Fibroblast of lung (primary cell): Measurements from ENCODE around the gene DLGAP4. TPM values are rescaled to one million over a fixed set of nuclear protein-coding genes. Genes with fewer than 3 reads are reported as not detected.

Experiments used
- DNase-seq, 2 donors: peaks; one replicate each; pipeline versions ENCODE4 v3.0.0 to v3.0.0-alpha.2; 2010; ENCODE audit warnings: low read depth in 2 of 2
- H2AFZ ChIP-seq: 2 replicates; pipeline ENCODE4 v1.5.1; 2012; ENCODE audit warnings: low read length, control low read depth, inconsistent platforms
- H3K27ac ChIP-seq: 2 replicates; pipeline ENCODE4 v1.5.1; 2011; ENCODE audit warnings: low read length, control low read depth; ENCODE audit not compliant: insufficient read depth
- H3K27me3 ChIP-seq: 2 replicates; pipeline ENCODE4 v1.5.1; 2011; ENCODE audit warnings: mild to moderate bottlenecking, low read length; ENCODE audit not compliant: control insufficient read depth, insufficient read depth
- H3K36me3 ChIP-seq: 2 replicates; pipeline ENCODE4 v1.5.1; 2011; ENCODE audit warnings: low read length; ENCODE audit not compliant: control insufficient read depth, insufficient read depth
- H3K4me1 ChIP-seq: 2 replicates; pipeline ENCODE4 v1.5.1; 2011; ENCODE audit warnings: low read length; ENCODE audit not compliant: control insufficient read depth, insufficient read depth; ENCODE audit errors: extremely low read depth
- H3K4me2 ChIP-seq: 2 replicates; pipeline ENCODE4 v1.5.1; 2011; ENCODE audit warnings: low read length, control low read depth; ENCODE audit not compliant: insufficient read depth; ENCODE audit errors: extremely low read depth
- H3K4me3 ChIP-seq, 4 experiments: fragments of 200-600 bp in 1 of 4; sonication (generic) in 1 of 4; replicated peaks in 1 of 4; 2 replicates each; pipeline ENCODE4 v1.5.1; 2011 to 2016; ENCODE audit warnings: low read length in 4 of 4, low read depth in 3 of 4, mild to moderate bottlenecking in 3 of 4, control low read depth in 2 of 4, inconsistent platforms in 1 of 4, mixed read lengths in 1 of 4; ENCODE audit not compliant: insufficient read depth in 1 of 4; ENCODE audit errors: control extremely low read depth in 1 of 4
- H3K79me2 ChIP-seq: 2 replicates; pipeline ENCODE4 v1.5.1; 2012; ENCODE audit warnings: mild to moderate bottlenecking, low read length, inconsistent platforms; ENCODE audit not compliant: control insufficient read depth, insufficient read depth
- H3K9ac ChIP-seq: 2 replicates; pipeline ENCODE4 v1.5.1; 2011; ENCODE audit warnings: mild to moderate bottlenecking, low read length, control low read depth; ENCODE audit not compliant: insufficient read depth
- H3K9me3 ChIP-seq: 2 replicates; pipeline ENCODE4 v1.5.1; 2012; ENCODE audit warnings: low read depth, low read length; ENCODE audit not compliant: control insufficient read depth, insufficient read depth
- H4K20me1 ChIP-seq: 2 replicates; pipeline ENCODE4 v1.5.1; 2011; ENCODE audit warnings: low read length; ENCODE audit not compliant: control insufficient read depth, insufficient read depth; ENCODE audit errors: extremely low read depth
- CTCF ChIP-seq, 2 donors: IDR thresholded peaks in 1 of 2; conservative IDR thresholded peaks in 1 of 2; 1 replicate in 1 of 2; 2 replicates in 1 of 2; pipeline ENCODE4 v1.5.1; 2011 to 2012; ENCODE audit warnings: low read length in 2 of 2, control low read depth in 1 of 2, inconsistent platforms in 1 of 2, low read depth in 1 of 2, mild to moderate bottlenecking in 1 of 2
- EZH2 ChIP-seq: IDR thresholded peaks from 2 replicates; pipeline ENCODE4 v1.5.1; 2012; ENCODE audit warnings: low read length, control low read depth, mild to moderate bottlenecking; ENCODE audit errors: missing control alignments
- polyA plus RNA-seq, 2 donors: library from polyadenylated mRNA; depleted of rRNA in 1 of 2; stranded (reverse) in 1 of 2; unstranded in 1 of 2; fragments of >200 nt; gene quantifications; 2 replicates each; pipeline ENCODE4 v1.2.1, GENCODE V29; 2011 to 2012; ENCODE audit warnings: missing spikeins in 1 of 2
- total RNA-seq: library from RNA; depleted of rRNA; stranded (reverse); fragments of >200 nt; gene quantifications from 2 replicates; pipeline ENCODE4 v1.2.1, GENCODE V29; 2014

DLGAP4 gene
- total and polyA plus RNA-seq, 2 donors (not counting 1 experiment from before 2014, with no cell fraction given), result 25.9 to 26.9 TPM

- Histone ChIP-seq H3K4me2 (no peak overlapping the region), H3K27ac (no peak overlapping the region), H3K9me3 (no peaks in the 10 kb centered on the region), H4K20me1 (no peaks in the 10 kb centered on the region), H3K4me1 (no peaks in the 10 kb centered on the region), H3K4me3 (no peak overlapping the region), H3K9ac (no peak overlapping the region), H3K36me3 (no peaks in the 10 kb centered on the region), H2AFZ (no peak overlapping the region), H3K27me3 (peaks cover 5% of the 10 kb centered on the region), H3K79me2 (no peaks in the 10 kb centered on the region)
- no peak for TF ChIP-seq CTCF (conservative IDR thresholded peaks at IDR 0.05 in 1 of 2, IDR thresholded peaks at IDR 0.05 in 1 of 2; ENCODE audit: low read depth in 1 of 2, low read length in 2 of 2)
- TF ChIP-seq EZH2, result no peak
- no peak for DNase-seq
Measured at GRCh38 chr20:36361406-36361805, 55.3 kb downstream of the DLGAP4 start.

GRCh38 chr20:36362261-36362660 lies 56.1 kb downstream of the DLGAP4 start:
- Histone ChIP-seq H3K4me1 (no peaks in the 10 kb centered on the region), H2AFZ (no peak overlapping the region), H3K79me2 (no peaks in the 10 kb centered on the region), H3K4me2 (no peak overlapping the region), H3K27ac (no peak overlapping the region), H3K4me3 (no peak overlapping the region), H3K9me3 (no peaks in the 10 kb centered on the region), H3K9ac (no peak overlapping the region), H3K27me3 (peaks cover 9% of the 10 kb centered on the region), H3K36me3 (no peaks in the 10 kb centered on the region), H4K20me1 (no peaks in the 10 kb centered on the region)
- DNase-seq, result no peak
- TF ChIP-seq EZH2, result no peak
- TF ChIP-seq CTCF (conservative IDR thresholded peaks at IDR 0.05 in 1 of 2, IDR thresholded peaks at IDR 0.05 in 1 of 2; ENCODE audit: low read depth in 1 of 2, low read length in 2 of 2), result no peak

GRCh38 chr20:36362978-36363713 lies 57.0 kb downstream of the DLGAP4 start:
- H3K36me3 ChIP-seq, result no peaks in the 10 kb centered on the region
- no peak for TF ChIP-seq EZH2
- no peak for TF ChIP-seq CTCF (conservative IDR thresholded peaks at IDR 0.05 in 1 of 2, IDR thresholded peaks at IDR 0.05 in 1 of 2; ENCODE audit: low read depth in 1 of 2, low read length in 2 of 2)
- no peaks in the 10 kb centered on the region for H3K4me1 ChIP-seq
- no peak overlapping the region for H3K4me3 ChIP-seq
- no peak for DNase-seq
- H3K27ac ChIP-seq, result no peak overlapping the region
- H3K4me2 ChIP-seq, result no peak overlapping the region
- no peaks in the 10 kb centered on the region for H3K9me3 ChIP-seq
- H3K79me2 ChIP-seq, result no peaks in the 10 kb centered on the region
- no peaks in the 10 kb centered on the region for H4K20me1 ChIP-seq
- no peak overlapping the region for H3K9ac ChIP-seq
- no peak overlapping the region for H2AFZ ChIP-seq
- peaks cover 9% of the 10 kb centered on the region for H3K27me3 ChIP-seq
